ENCODE results near the gene RNU4-1. TPM values are rescaled to one million over a fixed set of nuclear protein-coding genes. Genes with fewer than 3 reads are reported as not detected.
"Not testable (repeated sequence)": the region's sequence is repeated elsewhere in the genome, so short reads cannot be mapped to it uniquely, and the experiment has no call there.

Gene RNU4-1
- total and polyA plus RNA-seq, 5 experiments from 2014 or later, result 519 to 934 TPM; not detected in 3

- Mint-ChIP-seq H3K4me3 (peak overlapping the region; percentile 73 to 85 (median 78)), H3K9me3 (no peaks in the 10 kb centered on the region), H3K4me1 (peaks cover 53 to 94% (median 90%) of the 10 kb centered on the region in 4 donors), H3K27me3 (peaks cover 0 to 3% (median 0%) of the 10 kb centered on the region in 5 donors), H3K27ac (peak overlapping the region; percentile 87 to 98 (median 94)), H3K36me3 (peaks cover 0 to 15% (median 12%) of the 10 kb centered on the region in 3 donors)
- POLR2A ChIA-PET, result interaction anchor here (0.5 to 14.8 kb wide), 11 partner anchors 9 to 1985 kb away, joined by 3 to 207 read pairs (median 6); partner anchors contain the start of genes PXN, RNU4-1 and RNU4-2
- ATAC-seq, result peak; percentile 83 to 84
- DNase-seq, result peak in 9 of 10 donors; percentile 59 to 91 (median 80)
Measured at GRCh38 chr12:120252071-120252906, 40.7 kb downstream of the RNU4-1 start.

- POLR2A ChIA-PET, result interaction anchor here (1.2 to 14.8 kb wide), 9 partner anchors 9 to 40 kb away, joined by 3 to 207 read pairs (median 9); partner anchors contain the start of genes PXN, RNU4-1 and RNU4-2
- peak overlapping the region; percentile 73 to 85 (median 78) for H3K4me3 Mint-ChIP-seq
- H3K36me3 Mint-ChIP-seq, result peaks cover 0 to 15% (median 11%) of the 10 kb centered on the region in 3 donors
- peaks cover 50 to 91% (median 89%) of the 10 kb centered on the region in 4 donors for H3K4me1 Mint-ChIP-seq
- not testable (repeated sequence) for ATAC-seq, H3K9me3 Mint-ChIP-seq, DNase-seq, H3K27me3 Mint-ChIP-seq
- peak overlapping the region; percentile 87 to 98 (median 94) for H3K27ac Mint-ChIP-seq
Measured at GRCh38 chr12:120251364-120252070, 41.5 kb downstream of the RNU4-1 start.

GRCh38 chr12:120249875-120250795 lies 42.9 kb downstream of the RNU4-1 start:
- H3K27ac Mint-ChIP-seq, result peak overlapping the region; percentile 58 to 98 (median 94)
- POLR2A ChIA-PET, result interaction anchor here (0.9 to 14.8 kb wide), 10 partner anchors 8 to 52 kb away, joined by 3 to 207 read pairs (median 11); partner anchors contain the start of genes PXN, RNU4-1, RNU4-2 and RPLP0
- peak overlapping the region; percentile 59 to 86 (median 78) for H3K4me3 Mint-ChIP-seq
- peaks cover 0 to 3% (median 0%) of the 10 kb centered on the region in 5 donors for H3K27me3 Mint-ChIP-seq
- no peak for ATAC-seq
- peak in 3 of 10 donors; percentile 33 to 49 (median 37) for DNase-seq
- H3K36me3 Mint-ChIP-seq, result peaks cover 0 to 14% (median 8%) of the 10 kb centered on the region in 3 donors
- H3K9me3 Mint-ChIP-seq, result no peaks in the 10 kb centered on the region
- peaks cover 45 to 86% (median 84%) of the 10 kb centered on the region in 4 donors for H3K4me1 Mint-ChIP-seq

GRCh38 chr12:120249266-120249874 lies 43.7 kb downstream of the RNU4-1 start:
- Mint-ChIP-seq H3K36me3 (peaks cover 0 to 13% (median 2%) of the 10 kb centered on the region in 3 donors), H3K27me3 (peaks cover 0 to 3% (median 0%) of the 10 kb centered on the region in 5 donors)

GRCh38 chr12:120247621-120248030 lies 45.4 kb downstream of the RNU4-1 start:
- no peaks in the 10 kb centered on the region for H3K9me3 Mint-ChIP-seq
- DNase-seq, result no peak
- peaks cover 0 to 3% (median 0%) of the 10 kb centered on the region in 5 donors for H3K27me3 Mint-ChIP-seq
- ATAC-seq, result no peak
- peak overlapping the region; percentile 2 to 93 (median 58) for H3K27ac Mint-ChIP-seq
- H3K4me1 Mint-ChIP-seq, result peaks cover 38 to 83% (median 81%) of the 10 kb centered on the region in 4 donors
- POLR2A ChIA-PET, result interaction anchor here (0.5 to 14.8 kb wide), 8 partner anchors 10 to 1270 kb away, joined by 3 to 207 read pairs (median 6); partner anchors contain the start of genes PXN, RNU4-2 and RPLP0
- peaks cover 0 to 21% (median 0%) of the 10 kb centered on the region in 3 donors for H3K36me3 Mint-ChIP-seq
- H3K4me3 Mint-ChIP-seq, result peak overlapping the region in 9 of 10 donors; percentile 22 to 88 (median 51)

More at GRCh38 chr12:120249266-120249874, 43.7 kb downstream of the RNU4-1 start:
- no peak for DNase-seq
- Mint-ChIP-seq H3K4me3 (peak overlapping the region; percentile 59 to 86 (median 78)), H3K4me1 (peaks cover 43 to 83% (median 81%) of the 10 kb centered on the region in 4 donors), H3K27ac (peak overlapping the region; percentile 5 to 98 (median 85)), H3K9me3 (no peaks in the 10 kb centered on the region)
- POLR2A ChIA-PET, result interaction anchor here (0.9 to 14.8 kb wide), 9 partner anchors 9 to 133 kb away, joined by 3 to 207 read pairs (median 10); partner anchors contain the start of genes PXN, RAB35, RNU4-1 and RNU4-2
- ATAC-seq, result no peak

GRCh38 chr12:120247183-120247582 lies 45.9 kb downstream of the RNU4-1 start:
- peaks cover 0 to 21% (median 0%) of the 10 kb centered on the region in 3 donors for H3K36me3 Mint-ChIP-seq
- POLR2A ChIA-PET, result interaction anchor here (0.6 to 14.8 kb wide), 4 partner anchors 10 to 1270 kb away, joined by 5 to 207 read pairs (median 78); partner anchors contain the start of gene PXN
- no peaks in the 10 kb centered on the region for H3K9me3 Mint-ChIP-seq
- H3K27me3 Mint-ChIP-seq, result peaks cover 0 to 3% (median 0%) of the 10 kb centered on the region in 5 donors
- peak overlapping the region; percentile 2 to 93 (median 58) for H3K27ac Mint-ChIP-seq
- no peak for DNase-seq
- H3K4me1 Mint-ChIP-seq, result peaks cover 37 to 82% (median 79%) of the 10 kb centered on the region in 4 donors
- peak overlapping the region in 7 of 10 donors; percentile 5 to 88 (median 56) for H3K4me3 Mint-ChIP-seq
- ATAC-seq, result no peak

- H3K9me3 Mint-ChIP-seq, DNase-seq, H3K27me3 Mint-ChIP-seq, H3K4me3 Mint-ChIP-seq, ATAC-seq: not testable (repeated sequence)
- Mint-ChIP-seq H3K36me3 (peaks cover 0 to 23% (median 0%) of the 10 kb centered on the region in 3 donors), H3K27ac (peak overlapping the region in 2 of 10 donors; percentile 2 to 85), H3K4me1 (peaks cover 36 to 82% (median 78%) of the 10 kb centered on the region in 4 donors)
- POLR2A ChIA-PET, result interaction anchor here (2.0 to 14.8 kb wide), 3 partner anchors 9 to 18 kb away, joined by 7 to 207 read pairs (median 149); partner anchors contain the start of gene PXN
Measured at GRCh38 chr12:120246705-120247104, 46.3 kb downstream of the RNU4-1 start.

Other genes with a start within 250 kb of the RNU4-1 start
- gene RAB35, start 176.5 kb downstream of the RNU4-1 start, total RNA-seq, result 10 to 100 TPM; 49.8 to 51.6 TPM
- 10 to 100 TPM; 10.2 to 14.1 (median 12.6) TPM for gene RAB35, start 176.5 kb downstream of the RNU4-1 start, polyA plus RNA-seq
- gene GCN1, start 98.5 kb downstream of the RNU4-1 start, total RNA-seq, result 100 to 1,000 TPM; 132 to 133 TPM
- gene GCN1, start 98.5 kb downstream of the RNU4-1 start, polyA plus RNA-seq, result 10 to 100 TPM; 14.9 to 28.3 (median 23.8) TPM
- 1,000 to 10,000 TPM; 1,511 to 1,568 TPM for gene RPLP0, start 92.1 kb downstream of the RNU4-1 start, total RNA-seq
- gene RPLP0, start 92.1 kb downstream of the RNU4-1 start, polyA plus RNA-seq, result 1,000 to 10,000 TPM; 1,821 to 2,320 (median 1,964) TPM
- 10 to 100 TPM; 93.9 to 96.6 TPM for gene PXN, start 27.5 kb downstream of the RNU4-1 start, total RNA-seq
- gene PXN, start 27.5 kb downstream of the RNU4-1 start, polyA plus RNA-seq, result 10 to 100 TPM; 64.3 to 95.6 (median 80.4) TPM
- 1,000 to 10,000 TPM; 4,355 to 8,006 TPM for gene RNU4-2, start 1.3 kb downstream of the RNU4-1 start, total RNA-seq
- gene RNU4-2, start 1.3 kb downstream of the RNU4-1 start, polyA plus RNA-seq, result 10 to 100 TPM in 1 of 3 donors, not detected in 2; 79.6 TPM
- gene SIRT4, start 9.1 kb upstream of the RNU4-1 start, total RNA-seq, result 1 to 10 TPM; 2.4 to 4.1 TPM
- 1 to 10 TPM; 1.9 to 3.2 (median 2.2) TPM for gene SIRT4, start 9.1 kb upstream of the RNU4-1 start, polyA plus RNA-seq
- not detected for gene PLA2G1B, start 34.5 kb upstream of the RNU4-1 start, total RNA-seq
- under 1 TPM; 0.40 to 0.77 (median 0.75) TPM for gene PLA2G1B, start 34.5 kb upstream of the RNU4-1 start, polyA plus RNA-seq
- gene MSI1, start 75.9 kb upstream of the RNU4-1 start, total RNA-seq, result not detected
- gene MSI1, start 75.9 kb upstream of the RNU4-1 start, polyA plus RNA-seq, result not detected
- gene COX6A1, start 144.9 kb upstream of the RNU4-1 start, total RNA-seq, result 100 to 1,000 TPM; 131 to 150 TPM
- 100 to 1,000 TPM; 683 to 799 (median 722) TPM for gene COX6A1, start 144.9 kb upstream of the RNU4-1 start, polyA plus RNA-seq
- gene TRIAP1, start 153.1 kb upstream of the RNU4-1 start, total RNA-seq, result 10 to 100 TPM; 21.9 to 25.3 TPM
- 10 to 100 TPM; 54.1 to 65.2 (median 63.7) TPM for gene TRIAP1, start 153.1 kb upstream of the RNU4-1 start, polyA plus RNA-seq
- gene GATC, start 153.2 kb upstream of the RNU4-1 start, total RNA-seq, result 10 to 100 TPM; 24.1 to 28.0 TPM
- gene GATC, start 153.2 kb upstream of the RNU4-1 start, polyA plus RNA-seq, result 10 to 100 TPM; 14.6 to 19.2 (median 17.5) TPM
- gene SRSF9, start 176.5 kb upstream of the RNU4-1 start, total RNA-seq, result 100 to 1,000 TPM; 157 to 164 TPM
- 100 to 1,000 TPM; 181 to 198 (median 191) TPM for gene SRSF9, start 176.5 kb upstream of the RNU4-1 start, polyA plus RNA-seq
- 10 to 100 TPM; 57.0 to 57.8 TPM for gene DYNLL1, start 202.9 kb upstream of the RNU4-1 start, total RNA-seq
- gene DYNLL1, start 202.9 kb upstream of the RNU4-1 start, polyA plus RNA-seq, result 100 to 1,000 TPM; 156 to 192 (median 179) TPM
- gene COQ5, start 235.9 kb upstream of the RNU4-1 start, total RNA-seq, result 10 to 100 TPM; 24.5 to 25.2 TPM
- gene COQ5, start 235.9 kb upstream of the RNU4-1 start, polyA plus RNA-seq, result 10 to 100 TPM; 32.8 to 49.1 (median 39.1) TPM
- 100 to 1,000 TPM; 246 to 247 TPM for gene RNF10, start 241.1 kb upstream of the RNU4-1 start, total RNA-seq
- gene RNF10, start 241.1 kb upstream of the RNU4-1 start, polyA plus RNA-seq, result 100 to 1,000 TPM in 1 of 3 donors, 10 to 100 TPM in 2; 84.3 to 119 (median 86.1) TPM